GM12878 (cell line): ENCODE data around the gene ILRUN. TPM values are rescaled to one million over a fixed set of nuclear protein-coding genes. Genes with fewer than 3 reads are reported as not detected.

Experiments
- ASH2L ChIP-seq: fragments of 300-600, 200-600 bp; sonication (generic); IDR thresholded peaks from 2 replicates; pipeline ENCODE4 v1.6.1; 2017; ENCODE audit warnings: low read depth, mild to moderate bottlenecking, borderline replicate concordance
- BACH1 ChIP-seq: fragments of 450-650 bp; IDR thresholded peaks from 2 replicates; pipeline ENCODE4 v1.6.1; 2017; ENCODE audit warnings: mild to moderate bottlenecking, borderline replicate concordance
- BCL11A ChIP-seq: IDR thresholded peaks from 2 replicates; pipeline ENCODE4 v1.6.1; 2011; ENCODE audit warnings: low read depth, low read length
- CBFB ChIP-seq: IDR thresholded peaks from 2 replicates; pipeline ENCODE4 v1.6.1; 2016; ENCODE audit warnings: antibody characterized with exemption, low read depth
- CBX5 ChIP-seq: sonication (generic); IDR thresholded peaks from 2 replicates; pipeline ENCODE4 v1.6.1; 2016; ENCODE audit warnings: low read depth, moderate library complexity, mild to moderate bottlenecking, inconsistent platforms
- CEBPB ChIP-seq, 2 experiments: fragments of 150-350 bp in 1 of 2; IDR thresholded peaks; 2 replicates each; pipeline ENCODE4 v1.6.1; 2012 to 2014; ENCODE audit warnings: low read depth in 2 of 2, low read length in 2 of 2, borderline replicate concordance in 1 of 2, inconsistent platforms in 1 of 2
- E2F8 ChIP-seq: fragments of 450-650 bp; IDR thresholded peaks from 2 replicates; pipeline ENCODE4 v1.6.1; 2018; ENCODE audit warnings: mild to moderate bottlenecking, low read depth, moderate library complexity; ENCODE audit not compliant: partially characterized antibody
- EGR1 ChIP-seq, 2 experiments: IDR thresholded peaks; 1 replicate in 1 of 2; 2 replicates in 1 of 2; pipeline ENCODE4 v1.6.1; 2011 to 2012; ENCODE audit warnings: low read depth in 2 of 2, low read length in 2 of 2, borderline replicate concordance in 1 of 2, mild to moderate bottlenecking in 1 of 2, moderate library complexity in 1 of 2
- FOS ChIP-seq: IDR thresholded peaks from 3 replicates; pipeline ENCODE4 v1.6.1; 2011; ENCODE audit warnings: borderline replicate concordance; ENCODE audit not compliant: insufficient read length; ENCODE audit errors: extremely low read depth
- GATAD2B ChIP-seq: fragments of 450-650 bp; conservative IDR thresholded peaks from 2 replicates; pipeline ENCODE4 v1.6.1; 2017; ENCODE audit warnings: low read depth, mild to moderate bottlenecking, moderate library complexity
- IKZF2 ChIP-seq, 2 experiments: fragments of 450-650 bp; IDR thresholded peaks; 2 replicates each; pipeline ENCODE4 v1.6.1; 2017; ENCODE audit warnings: mild to moderate bottlenecking in 2 of 2, moderate library complexity in 2 of 2
- LARP7 ChIP-seq: fragments of 450-650 bp; IDR thresholded peaks from 2 replicates; pipeline ENCODE4 v1.6.1; 2017; ENCODE audit warnings: mild to moderate bottlenecking
- MLLT1 ChIP-seq: fragments of 450-650 bp; IDR thresholded peaks from 2 replicates; pipeline ENCODE4 v1.6.1; 2016; ENCODE audit warnings: mild to moderate bottlenecking
- NFIC ChIP-seq: IDR thresholded peaks from 2 replicates; pipeline ENCODE4 v1.6.1; 2012; ENCODE audit warnings: low read depth, mild to moderate bottlenecking, inconsistent platforms, low read length, moderate library complexity
- POLR2AphosphoS2 ChIP-seq: IDR thresholded peaks from 2 replicates; pipeline ENCODE4 v1.6.1; 2011; ENCODE audit warnings: low read depth, mild to moderate bottlenecking, low read length, improper control_type of control experiment, moderate library complexity
- POU2F2 ChIP-seq: IDR thresholded peaks from 3 replicates; pipeline ENCODE4 v1.6.1; 2011; ENCODE audit warnings: low read depth, mild to moderate bottlenecking, low read length, borderline replicate concordance
- RBBP5 ChIP-seq: fragments of 200-600 bp; sonication (generic); conservative IDR thresholded peaks from 2 replicates; pipeline ENCODE4 v1.6.1; 2016
- REST ChIP-seq: IDR thresholded peaks from 2 replicates; pipeline ENCODE4 v1.6.1; 2012; ENCODE audit warnings: mild to moderate bottlenecking, low read depth, low read length
- SIN3A ChIP-seq: IDR thresholded peaks from 2 replicates; pipeline ENCODE4 v1.6.1; 2012; ENCODE audit warnings: low read depth, low read length, improper control_type of control experiment
- SUPT20H ChIP-seq: IDR thresholded peaks from 2 replicates; pipeline ENCODE4 v1.6.1; 2011; ENCODE audit warnings: low read depth, mild to moderate bottlenecking, low read length, moderate library complexity, borderline replicate concordance; ENCODE audit not compliant: control insufficient read depth
- TBL1XR1 ChIP-seq: IDR thresholded peaks from 2 replicates; pipeline ENCODE4 v1.6.1; 2012; ENCODE audit warnings: low read depth, low read length, improper control_type of control experiment
- polyA plus RNA-seq, 11 experiments: library from polyadenylated mRNA; depleted of rRNA in 4 of 11; unstranded in 6 of 11; stranded (reverse) in 5 of 11; fragments of >200 nt; fragmentation: Nextera tagmentation in 4 of 11; fragmentation: Illumina TruSeq in 1 of 11; extraction: Ambion mirVana in 4 of 11; extraction: Trizol in 1 of 11; gene quantifications; 1 replicate in 1 of 11; 2 replicates in 10 of 11; pipeline versions ENCODE4 v1.2.1 to v1.2.3, GENCODE V29; 2011 to 2016; ENCODE audit warnings: inconsistent platforms in 2 of 11, missing spikeins in 2 of 11, low read depth in 1 of 11
- total RNA-seq, 4 experiments: library from RNA; depleted of rRNA in 3 of 4; stranded (reverse); fragments of >200 nt in 3 of 4; fragmentation: Illumina TruSeq in 1 of 4; extraction: Trizol in 1 of 4; gene quantifications; 2 replicates each; pipeline versions ENCODE4 v1.2.1 to v1.2.3, GENCODE V29; 2013 to 2021

ILRUN gene
- total and polyA plus RNA-seq, 10 of the 15 experiments (the other 5 are each of a cell fraction or from before 2014, with no cell fraction given) = 21.0 to 114 (median 48.9) TPM

- TF ChIP-seq CEBPB (IDR thresholded peaks at IDR 0.05; ENCODE audit: borderline replicate concordance in 1 of 2, low read depth in 2 of 2, low read length in 2 of 2) = peak in 1 of 2 experiments; percentile 97; a peak in 2 of 4 replicates
- no peak for TF ChIP-seq REST
- peak; percentile 83 for TF ChIP-seq POLR2AphosphoS2
- TF ChIP-seq TBL1XR1 = peak; percentile 97
- no peak for TF ChIP-seq RBBP5
- TF ChIP-seq EGR1 (IDR thresholded peaks at IDR 0.05; ENCODE audit: borderline replicate concordance in 1 of 2, low read depth in 2 of 2, low read length in 2 of 2) = 0 out of 3 replicates have a peak, but pooled peaks of 1 of the 2 experiments have one; percentile 28
- TF ChIP-seq SUPT20H = no peak
- no peak for TF ChIP-seq FOS
- no peak for TF ChIP-seq LARP7
- TF ChIP-seq POU2F2 = peak; percentile 89
- TF ChIP-seq MLLT1 = peak; percentile 21; the same call in 1 of the 2 replicates
- TF ChIP-seq BACH1 = 0 out of 2 replicates have a peak, but pooled peaks have one; percentile 25
- TF ChIP-seq ASH2L = no peak
- peak; percentile 100 for TF ChIP-seq NFIC
- no peak; the same call in none of the 2 replicates for TF ChIP-seq GATAD2B
- peak; percentile 91 for TF ChIP-seq CBFB
- TF ChIP-seq E2F8 = peak; percentile 45
- TF ChIP-seq SIN3A = peak; percentile 70; the same call in 1 of the 2 replicates
- TF ChIP-seq BCL11A = peak; percentile 96
- TF ChIP-seq IKZF2 (IDR thresholded peaks at IDR 0.05) = peak; percentile 92 to 94
- peak; percentile 67; the same call in 1 of the 2 replicates for TF ChIP-seq CBX5
Measured at GRCh38 chr6:34656378-34657036, 40.1 kb downstream of the ILRUN start (continued).
